GM18870 (cell line): ENCODE measurements around the gene CASK.

Experiments used
- ATAC-seq: cut with Tn5 transposase; IDR thresholded peaks from one replicate; pipeline ENCODE4 v1.9.1; 2021; ENCODE audit warnings: moderate library complexity; ENCODE audit not compliant: unreplicated experiment

CASK gene

GRCh38 chrX:41913476-41913875 is 9.9 kb downstream of the CASK start:
- ATAC-seq, result no peak

- no peak for ATAC-seq
Observed at GRCh38 chrX:41912923-41913322, 10.4 kb downstream of the CASK start.

DNA sequence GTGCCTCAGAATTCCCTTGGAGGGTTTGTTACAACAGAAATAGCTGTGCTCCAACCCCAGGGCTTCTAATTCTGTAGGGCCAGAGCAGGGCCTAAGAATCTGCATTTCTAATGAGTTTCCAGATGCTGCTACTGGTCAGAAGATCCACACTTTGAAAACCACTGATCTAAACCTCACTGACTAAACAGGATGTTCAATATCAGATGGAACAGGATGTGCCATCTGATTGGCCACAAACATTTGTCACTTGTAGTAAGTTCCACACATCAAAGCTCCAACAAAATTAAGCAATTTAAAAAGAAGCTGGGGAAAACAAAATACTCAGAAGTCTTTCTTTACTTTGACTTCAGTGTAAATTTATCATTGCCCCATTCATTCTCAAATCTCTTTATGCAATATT is 14.3 kb downstream of the CASK start:
- no peak for ATAC-seq

DNA sequence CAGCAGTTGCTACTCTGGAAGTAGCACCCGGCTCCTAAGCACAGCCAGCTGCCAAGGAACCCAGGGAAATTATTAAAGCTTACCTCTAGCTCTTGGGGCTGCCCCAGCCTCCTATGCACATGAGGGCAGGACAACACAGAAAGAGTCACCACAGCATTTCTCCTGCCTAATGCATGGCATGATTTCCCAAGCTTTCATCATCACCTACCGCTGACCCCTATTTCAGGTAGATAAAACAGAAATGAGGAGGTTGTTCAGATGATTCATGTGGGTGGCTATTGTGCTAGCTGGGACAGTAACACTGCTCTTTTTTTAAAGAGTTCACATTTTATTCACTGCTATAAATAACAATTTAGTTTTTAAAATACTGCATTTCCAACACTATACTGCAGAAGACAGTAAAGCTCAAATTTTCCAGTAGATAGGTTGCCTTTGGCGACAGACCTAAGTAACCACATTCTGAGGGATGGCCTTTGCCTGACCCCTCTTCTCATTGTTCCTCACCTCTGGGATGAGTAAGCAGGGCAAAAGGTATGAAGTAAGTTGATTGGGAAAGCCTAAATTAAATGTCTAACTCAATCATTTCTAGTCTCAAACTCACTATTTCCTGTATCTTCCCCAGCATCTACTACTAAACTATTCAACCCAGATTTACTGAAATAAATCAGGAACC is 16.7 kb downstream of the CASK start:
- ATAC-seq, result no peak

DNA sequence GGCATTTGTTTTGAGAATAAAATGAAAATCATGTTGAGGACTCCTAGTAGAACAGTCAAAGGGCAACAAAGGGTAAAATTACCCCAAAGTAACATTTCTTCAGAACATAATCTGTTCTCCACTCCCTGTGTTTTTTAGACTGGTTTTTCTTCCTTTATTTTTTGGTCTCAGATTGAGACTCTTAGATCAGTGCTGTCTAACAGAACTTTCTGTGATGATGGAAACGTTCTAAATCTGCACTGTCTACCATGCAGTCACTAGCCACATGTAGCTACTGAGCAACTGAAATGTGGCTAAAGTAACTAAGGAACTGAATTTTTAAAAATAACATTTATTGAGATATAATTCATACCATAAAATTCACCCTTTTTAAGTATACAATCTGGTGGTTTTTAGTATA is 19.8 kb downstream of the CASK start:
- no peak for ATAC-seq

DNA sequence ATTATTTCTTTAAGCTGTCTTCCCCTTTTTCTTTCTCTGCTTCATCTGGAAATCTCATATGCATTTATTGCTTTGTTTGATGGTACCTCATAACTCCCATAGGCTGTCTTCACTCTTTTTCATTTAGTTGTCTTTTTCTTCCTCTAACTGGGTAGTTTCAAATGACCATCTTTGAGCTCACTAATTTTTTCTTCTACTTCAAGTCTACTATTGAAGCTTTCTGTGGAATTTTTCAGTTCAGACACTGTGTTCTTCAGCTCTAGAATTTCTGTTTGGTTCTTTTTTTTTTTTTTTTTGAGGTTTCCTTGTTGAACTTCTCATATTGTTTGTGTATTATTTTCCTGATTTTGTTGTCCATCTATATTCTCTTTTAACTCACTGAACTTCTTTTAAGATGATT is 23.0 kb downstream of the CASK start:
- ATAC-seq, result no peak

GRCh38 chrX:41895826-41896225 is 27.5 kb downstream of the CASK start:
- ATAC-seq, result no peak

DNA sequence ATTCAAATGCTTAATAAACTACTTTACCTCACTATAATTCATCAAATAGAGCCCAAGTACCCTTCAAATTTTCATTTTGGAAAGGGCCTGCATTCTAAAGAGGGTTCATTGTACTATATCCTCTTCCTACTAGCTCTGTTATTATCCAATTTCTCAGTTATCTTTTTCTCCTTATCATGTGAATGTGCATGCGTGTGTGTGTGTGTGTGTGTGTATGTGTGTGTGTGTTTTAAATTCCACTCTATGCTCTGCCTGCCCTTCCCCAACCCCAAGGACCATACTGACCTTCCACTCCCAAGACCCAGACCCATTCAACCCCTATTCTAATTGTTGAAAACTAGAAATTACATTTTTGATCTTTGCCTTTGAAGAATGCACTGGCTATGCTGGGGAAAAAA is 33.3 kb downstream of the CASK start:
- no peak for ATAC-seq

DNA sequence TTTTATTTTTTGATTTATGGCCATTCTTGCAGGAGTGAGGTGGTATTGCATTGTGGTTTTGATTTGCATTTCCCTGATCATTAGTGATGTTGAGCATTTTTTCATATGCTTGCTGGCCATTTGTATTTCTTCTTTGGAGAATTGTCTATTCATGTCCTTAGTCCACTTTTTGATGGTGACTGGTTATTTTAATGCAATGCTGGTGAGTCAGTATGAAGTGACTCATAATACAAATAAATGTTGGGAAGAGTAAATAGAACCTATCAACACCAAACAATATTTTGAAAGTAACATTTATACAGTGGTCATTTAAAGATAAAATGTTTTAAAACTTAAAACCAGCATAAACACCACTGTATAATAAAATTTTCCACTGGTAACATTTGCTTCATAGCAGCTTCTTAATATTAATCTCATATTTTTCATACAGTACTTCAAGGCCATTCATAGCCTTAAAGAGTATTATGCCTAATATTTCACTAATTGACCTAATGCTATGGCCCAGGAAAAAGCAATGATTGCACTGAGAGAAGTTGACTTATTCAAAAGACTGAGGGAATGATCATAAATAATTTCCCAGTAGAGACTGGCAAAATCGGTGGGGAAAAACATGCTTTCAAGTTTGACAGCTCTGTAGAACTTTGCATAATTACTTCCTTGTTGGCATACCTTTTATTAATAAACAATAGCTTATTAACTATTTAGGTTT is 33.9 kb downstream of the CASK start:
- ATAC-seq, result no peak

DNA sequence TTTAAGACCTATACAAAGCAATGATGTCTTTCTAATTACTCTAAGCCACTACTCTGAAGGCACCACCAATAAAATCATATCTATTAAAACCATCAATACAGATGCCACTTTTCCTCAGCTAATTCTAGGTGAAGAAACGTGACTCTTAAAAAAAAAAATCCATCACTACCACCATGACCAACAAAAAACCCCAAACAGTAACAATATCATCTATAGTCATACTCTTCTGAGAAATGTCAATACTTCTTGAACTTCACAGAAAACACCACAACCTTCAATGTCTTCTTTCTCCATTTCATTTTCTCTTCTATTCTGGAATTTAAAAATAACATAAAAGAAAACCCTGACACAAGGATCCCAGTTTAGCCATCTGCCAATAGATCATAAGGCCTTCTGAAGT is 35.7 kb downstream of the CASK start:
- ATAC-seq, result no peak

DNA sequence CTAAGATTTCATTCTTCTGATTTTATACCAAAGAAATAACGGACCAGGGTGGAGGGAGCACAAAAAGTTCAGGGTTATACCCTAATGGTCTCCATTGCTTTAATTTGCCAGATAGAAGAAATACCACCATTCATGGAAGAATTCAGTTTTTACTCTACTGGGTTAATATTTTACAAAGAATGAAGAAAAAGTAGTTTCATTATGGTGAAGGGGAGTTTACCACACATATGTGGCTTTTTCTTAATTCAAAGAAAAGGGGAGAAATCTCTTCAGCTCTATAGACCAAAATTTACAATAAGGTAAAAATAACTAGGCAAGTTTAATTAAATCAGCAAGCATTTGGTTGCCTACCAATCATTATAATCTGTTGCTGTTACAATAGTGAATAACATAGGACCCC is 37.6 kb downstream of the CASK start:
- ATAC-seq, result no peak

GRCh38 chrX:41881166-41881565 is 42.2 kb downstream of the CASK start:
- ATAC-seq, result no peak

DNA sequence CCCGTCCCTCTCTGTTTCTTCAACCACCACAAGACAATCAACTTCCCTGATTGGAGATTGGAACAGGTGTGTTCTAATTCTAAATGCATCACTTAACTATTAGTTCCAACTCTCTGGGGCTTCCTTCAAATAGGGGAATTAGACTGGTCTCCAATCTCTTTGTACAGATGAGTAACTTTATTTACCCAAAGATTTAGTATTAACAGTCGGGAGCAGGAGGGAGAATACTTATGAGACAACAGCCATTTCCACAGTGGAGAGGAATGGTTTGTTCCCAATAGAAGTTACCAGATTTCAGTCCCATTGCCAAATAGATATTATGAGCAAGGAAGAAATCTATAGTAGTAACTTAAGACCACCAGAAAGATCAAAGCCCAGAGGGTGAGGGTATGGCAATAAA is 46.2 kb downstream of the CASK start:
- ATAC-seq, result no peak

GRCh38 chrX:41875142-41875541 is 48.2 kb downstream of the CASK start:
- ATAC-seq, result no peak

DNA sequence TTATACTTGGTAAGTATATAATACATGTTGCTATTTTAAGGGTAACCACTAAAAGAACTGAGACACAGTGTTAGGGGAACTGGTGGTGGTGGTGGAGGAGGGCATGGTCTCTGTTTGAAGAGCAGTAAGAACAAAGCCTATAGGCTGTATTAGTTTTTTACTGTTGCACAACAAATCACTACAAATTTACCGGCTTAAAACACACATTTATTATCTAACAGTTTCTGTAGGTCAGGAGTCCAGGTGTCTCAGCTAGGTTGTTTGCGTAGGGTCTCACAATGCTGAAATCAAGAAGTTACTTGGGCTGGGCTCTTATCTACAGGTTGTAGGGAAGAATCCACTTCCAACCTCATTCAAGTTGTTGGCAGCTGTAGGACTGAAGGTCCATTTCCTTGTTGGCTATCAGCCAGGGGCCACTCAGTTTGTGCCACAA is 52.6 kb downstream of the CASK start:
- peak; percentile 58 for ATAC-seq

DNA sequence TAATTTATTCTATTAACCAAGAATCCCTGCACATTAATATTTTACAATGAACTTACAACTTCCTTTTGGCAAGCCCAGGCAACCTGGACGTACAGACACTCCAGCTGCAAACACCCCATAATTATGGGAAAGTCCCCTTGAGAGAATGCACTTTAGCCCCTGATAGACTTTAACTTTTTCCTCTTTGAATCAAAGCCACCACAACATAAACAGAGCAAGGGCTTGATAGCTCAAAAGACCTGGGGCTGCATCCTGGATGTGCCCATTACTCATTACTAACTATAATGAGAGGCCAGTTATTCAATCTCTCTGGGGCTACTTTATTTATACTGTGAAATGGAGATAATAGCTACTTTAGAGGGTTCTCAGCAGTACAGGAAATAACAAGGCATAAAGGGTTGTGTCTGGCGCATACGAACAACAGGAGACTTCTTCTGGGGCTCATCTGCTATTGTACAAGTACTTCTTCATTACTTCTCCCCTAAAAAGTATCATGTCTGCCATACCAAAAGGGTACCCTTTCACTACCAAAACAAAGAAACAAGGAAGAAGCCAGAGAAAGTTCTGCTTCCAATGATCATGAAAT is 54.9 kb downstream of the CASK start:
- ATAC-seq, result no peak

DNA sequence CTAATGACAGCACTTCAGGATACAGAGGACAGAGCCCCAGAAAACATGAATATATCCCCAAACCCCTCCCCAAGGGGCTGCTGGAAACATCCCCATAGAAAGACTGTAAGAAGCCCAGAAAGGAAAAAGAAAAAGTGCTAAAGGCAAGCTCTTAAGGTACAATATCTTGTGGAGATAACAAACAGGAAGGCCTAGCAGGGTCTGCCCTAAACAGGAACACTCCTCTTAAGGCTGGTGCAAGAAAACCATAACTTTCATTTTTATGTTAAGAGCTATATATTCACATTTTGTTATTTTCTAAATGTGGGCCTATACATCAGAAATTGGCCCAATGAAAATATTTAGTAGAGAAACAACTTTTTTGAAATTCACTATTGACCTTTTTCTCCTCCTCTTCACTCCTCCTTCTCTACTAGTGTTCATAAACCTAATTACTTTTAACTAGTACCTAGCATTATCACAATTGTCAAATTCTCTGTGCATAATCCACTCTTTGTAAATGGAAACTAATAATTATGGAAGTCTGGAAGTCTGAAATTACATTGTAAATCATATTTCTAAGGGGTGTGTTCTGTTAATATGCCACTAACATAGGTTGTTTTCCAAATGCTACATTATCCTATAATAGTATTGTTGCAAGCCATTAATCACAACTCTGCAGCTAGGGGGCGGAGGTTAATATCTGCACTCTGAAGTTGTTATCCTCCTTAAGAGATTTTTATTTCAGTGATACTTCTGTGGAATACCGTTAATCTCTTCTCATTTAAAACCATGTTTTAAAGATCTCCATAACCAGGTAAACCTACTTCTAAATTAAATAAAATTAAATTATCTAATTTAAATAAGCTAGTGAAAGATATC is 59.8 kb downstream of the CASK start:
- ATAC-seq, result no peak

GRCh38 chrX:41862562-41863184 is 60.7 kb downstream of the CASK start:
- ATAC-seq, result no peak

DNA sequence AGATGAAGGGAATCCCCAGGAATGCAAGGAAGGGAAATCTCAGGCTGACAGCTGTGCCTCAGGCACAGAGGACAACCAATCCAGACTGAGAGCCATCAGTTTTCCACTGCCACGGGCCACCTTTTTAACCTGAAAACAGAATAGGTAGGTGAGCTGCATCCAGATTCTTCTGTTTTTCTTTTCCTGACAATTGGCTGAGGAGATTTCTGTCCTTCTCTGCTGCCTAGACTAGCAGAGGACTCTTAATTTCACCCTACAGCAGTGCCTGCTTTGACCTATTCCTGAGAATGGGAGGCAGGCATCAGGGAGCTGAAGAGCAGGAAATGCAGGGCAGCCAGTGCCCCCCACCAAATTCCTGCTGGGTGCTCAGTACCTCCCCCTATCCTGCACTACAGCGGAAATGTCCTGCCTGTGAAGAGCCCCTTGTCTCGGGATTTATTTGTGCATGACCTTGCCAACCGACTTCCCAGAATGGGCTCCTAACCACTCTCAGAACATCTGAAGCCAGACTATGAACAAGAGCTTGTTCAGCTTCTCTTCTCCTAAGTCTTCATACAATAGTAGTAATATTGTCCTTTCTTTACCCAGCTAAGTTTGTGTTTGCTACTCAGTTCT is 65.1 kb downstream of the CASK start:
- no peak for ATAC-seq

DNA sequence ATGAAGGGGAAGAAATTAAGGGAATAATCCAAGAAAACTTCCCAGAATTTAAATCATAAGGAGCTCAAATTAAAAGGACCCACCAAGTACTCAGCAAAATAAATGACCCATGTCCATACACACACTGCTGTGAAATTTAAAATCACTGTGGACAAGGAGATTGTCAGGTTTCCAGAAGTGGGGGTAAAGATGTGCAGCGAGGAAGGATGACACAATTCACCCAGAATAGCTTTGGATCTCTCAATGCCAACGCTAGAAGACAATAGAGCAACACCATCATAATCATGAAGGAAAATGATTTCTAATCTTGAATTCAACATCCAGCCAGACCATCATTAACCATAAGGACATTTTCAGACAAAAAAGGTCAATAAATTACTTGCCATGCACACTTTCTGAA is 65.7 kb downstream of the CASK start:
- ATAC-seq, result no peak

DNA sequence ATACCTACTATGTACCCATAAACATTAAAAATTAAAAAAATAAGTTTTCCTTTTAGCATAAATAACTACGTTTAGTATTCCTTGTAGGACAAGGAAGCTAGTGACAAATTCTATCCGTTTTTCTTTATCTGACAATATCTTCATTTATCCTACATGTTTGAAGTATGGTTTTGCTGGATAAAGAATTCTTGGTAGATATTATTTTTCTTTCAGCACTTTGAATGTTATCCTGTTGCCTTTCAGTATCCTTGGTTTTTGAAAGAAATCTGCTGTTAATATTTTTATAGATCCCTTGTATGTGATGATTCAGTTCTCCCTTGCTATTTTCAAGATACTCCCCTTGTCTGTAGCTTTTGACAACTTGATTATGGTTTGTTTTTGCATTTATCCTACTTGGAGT is 76.6 kb downstream of the CASK start:
- no peak for ATAC-seq
